Posterior vena cava (tissue), 2 donors: ENCODE results near the gene NUCB1. TPM values are rescaled to one million over a fixed set of nuclear protein-coding genes. Genes with fewer than 3 reads are reported as not detected.
"Not testable (repeated sequence)": the region's sequence is repeated elsewhere in the genome, so short reads cannot be mapped to it uniquely, and the experiment has no call there.

Experiments used
- DNase-seq: peaks from one replicate; pipeline ENCODE4 v3.0.0-alpha.2; 2020; ENCODE audit warnings: low spot score
- intact Hi-C, 2 donors: fragments of 100-400 bp; cut with DNase I; formaldehyde crosslinking; loops; one replicate each; pipeline versions ENCODE4 v1.14.1 to v1.14.2; 2022 to 2023
- long read RNA-seq, 2 donors: library from polyadenylated mRNA; unstranded; transcript quantifications; one replicate each; pipeline ENCODE4 v2.0.0, GENCODE V29; 2020 to 2021
- total RNA-seq, 2 donors: library from RNA; stranded (reverse); fragmentation: NEBNext Ultra II Directional; extraction: Animal tissue kit (Norgen Biotek cat#: 25700); gene quantifications; one replicate each; pipeline ENCODE4 v1.2.1, GENCODE V29; 2021
- donor health status: DM: yes; HTN: yes; CAD: no.
- donor health status: DM: yes; HTN: yes; CAD: no.

Gene NUCB1
- total RNA-seq = 100 to 1,000 TPM; 219 to 282 TPM
- long read RNA-seq, donor 1, transcript NUCB1-201 (13 exons, 2,668 nt) = major isoform, 153 of 203 reads
- long read RNA-seq, donor 1, partial matches to known transcripts = 37 of 203 reads
- long read RNA-seq, donor 1, other reads (novel, unspliced or antisense) = 11 of 203 reads
- long read RNA-seq, donor 2, transcript NUCB1-201 (13 exons, 2,668 nt) = major isoform, 784 of 991 reads
- long read RNA-seq, donor 2, partial matches to known transcripts = 166 of 991 reads
- long read RNA-seq, donor 2, other reads (novel, unspliced or antisense) = 37 of 991 reads

GRCh38 chr19:48899781-48900476 lies at the start of gene NUCB1:
NUCB1 (plus strand) TSS chr19:48900312; CDS start chr19:48900797, 485 bp downstream.
- intact Hi-C loops = loop anchor here (10.0 kb wide), 2 partner anchors 55 to 65 kb away; partner anchors contain the start of genes BAX (in 1 of the 2) and FTL (in 1 of the 2)
- DNase-seq = peak; percentile 100

- intact Hi-C loops = no loop called here
- no peak for DNase-seq
These were observed 47.8 kb upstream of the NUCB1 start for GRCh38 chr19:48852292-48852691.

GRCh38 chr19:48853483-48853882 lies 46.6 kb upstream of the NUCB1 start:
- no peak for DNase-seq
- intact Hi-C loops = no loop called here

GRCh38 chr19:48854103-48854502 lies 46.0 kb upstream of the NUCB1 start:
- DNase-seq = no peak
- intact Hi-C loops = no loop called here

- intact Hi-C loops = no loop called here
- no peak for DNase-seq
These were observed 43.2 kb upstream of the NUCB1 start for GRCh38 chr19:48856921-48857320.

GRCh38 chr19:48858984-48859710 lies 41.0 kb upstream of the NUCB1 start:
- DNase-seq = no peak

GRCh38 chr19:48859711-48860572 lies 40.2 kb upstream of the NUCB1 start:
- no peak for DNase-seq
- intact Hi-C loops = no loop called here

More at GRCh38 chr19:48858984-48859710, 41.0 kb upstream of the NUCB1 start:
- intact Hi-C loops = no loop called here

GRCh38 chr19:48861313-48861712 lies 38.8 kb upstream of the NUCB1 start:
- no peak for DNase-seq
- intact Hi-C loops = no loop called here

GRCh38 chr19:48862827-48863226 lies 37.3 kb upstream of the NUCB1 start:
- intact Hi-C loops = no loop called here
- no peak for DNase-seq

- intact Hi-C loops = no loop called here
- no peak for DNase-seq
These were observed 33.4 kb upstream of the NUCB1 start for GRCh38 chr19:48866692-48867091.

GRCh38 chr19:48867123-48867745 lies 32.9 kb upstream of the NUCB1 start:
- DNase-seq = no peak
- intact Hi-C loops = no loop called here

GRCh38 chr19:48867746-48868113 lies 32.4 kb upstream of the NUCB1 start:
- intact Hi-C loops = no loop called here
- no peak for DNase-seq

GRCh38 chr19:48868114-48868886 lies 31.8 kb upstream of the NUCB1 start, which contains the start of gene PLEKHA4:
PLEKHA4 (minus strand) TSS chr19:48868617; CDS start chr19:48867620, 997 bp downstream.
- peak; percentile 94 for DNase-seq
- intact Hi-C loops = no loop called here

GRCh38 chr19:48870048-48870447 lies 30.1 kb upstream of the NUCB1 start:
- DNase-seq = no peak
- intact Hi-C loops = loop anchor here in 1 of 2 donors (5.0 kb wide), 1 partner anchor 97 kb away; the partner anchor contains the start of gene FTL

GRCh38 chr19:48871471-48872181 lies 28.5 kb upstream of the NUCB1 start:
- DNase-seq = not testable (repeated sequence)
- intact Hi-C loops = loop anchor here in 1 of 2 donors (5.0 kb wide), 1 partner anchor 96 kb away; the partner anchor contains the start of gene FTL

- DNase-seq = peak; percentile 99
- intact Hi-C loops = loop anchor here in 1 of 2 donors (5.0 kb wide), 1 partner anchor 95 kb away; the partner anchor contains the start of gene FTL
These were observed 27.8 kb upstream of the NUCB1 start, which contains the start of gene PPP1R15A for GRCh38 chr19:48872182-48872883. PPP1R15A (plus strand) TSS chr19:48872421; CDS start chr19:48873234, 813 bp downstream.
